OCI-LY1 (cell line): ENCODE measurements around the gene ACAP3.

ENCODE experiments used
- H2AFZ ChIP-seq: fragments of 200-600 bp; sonication (generic), shearing (Covaris generic); 2 replicates; pipeline ENCODE4 v1.6.0; 2014; ENCODE audit warnings: antibody characterized with exemption, mild to moderate bottlenecking, low read length
- H3F3A ChIP-seq: fragments of 200-600 bp; sonication (generic), shearing (Covaris generic); 2 replicates; pipeline ENCODE4 v1.6.0; 2014; ENCODE audit warnings: mild to moderate bottlenecking, antibody characterized with exemption, low read length, moderate library complexity; ENCODE audit not compliant: insufficient read depth
- H3K27ac ChIP-seq: fragments of 200-600 bp; sonication (generic); 2 replicates; pipeline ENCODE4 v1.5.1; 2014; ENCODE audit warnings: low read length, mixed run types, mild to moderate bottlenecking, low read depth; ENCODE audit not compliant: poor library complexity, severe bottlenecking
- H3K27me3 ChIP-seq: fragments of 200-600 bp; sonication (generic); 2 replicates; pipeline ENCODE4 v1.6.0; 2014; ENCODE audit warnings: antibody characterized with exemption, mild to moderate bottlenecking, low read length, moderate library complexity; ENCODE audit not compliant: insufficient read depth
- H3K36me3 ChIP-seq: fragments of 200-600 bp; sonication (generic); 2 replicates; pipeline ENCODE4 v1.6.1; 2014; ENCODE audit warnings: mild to moderate bottlenecking, antibody characterized with exemption, low read length, moderate library complexity, mixed read lengths; ENCODE audit not compliant: insufficient read depth
- H3K4me1 ChIP-seq: fragments of 200-600 bp; sonication (generic); 2 replicates; pipeline ENCODE4 v1.5.1; 2014; ENCODE audit warnings: mild to moderate bottlenecking, low read length, moderate library complexity; ENCODE audit not compliant: insufficient read depth, severe bottlenecking
- H3K4me2 ChIP-seq: fragments of 200-600 bp; sonication (generic), shearing (Covaris generic); 2 replicates; pipeline ENCODE4 v1.6.1; 2014; ENCODE audit warnings: low read length
- H3K4me3 ChIP-seq: fragments of 200-600 bp; sonication (generic); 2 replicates; pipeline ENCODE4 v1.5.1; 2014; ENCODE audit warnings: low read length, low read depth, mild to moderate bottlenecking, mixed read lengths; ENCODE audit not compliant: poor library complexity, severe bottlenecking
- H3K79me2 ChIP-seq: fragments of 200-600 bp; shearing (Covaris generic); 2 replicates; pipeline ENCODE4 v1.6.1; 2016; ENCODE audit warnings: mixed run types, low read length, mixed read lengths; ENCODE audit not compliant: insufficient read depth
- H3K9ac ChIP-seq: fragments of 200-600 bp; sonication (generic), shearing (Covaris generic); 2 replicates; pipeline ENCODE4 v1.6.1; 2014; ENCODE audit warnings: mild to moderate bottlenecking, low read length, mixed read lengths
- H3K9me2 ChIP-seq: fragments of 200-600 bp; sonication (generic), shearing (Covaris generic); 2 replicates; pipeline ENCODE4 v1.6.1; 2014; ENCODE audit warnings: low read depth, mild to moderate bottlenecking, low read length, mixed read lengths
- H3K9me3 ChIP-seq: fragments of 200-600 bp; shearing (Covaris generic); 2 replicates; pipeline ENCODE4 v1.6.1; 2014; ENCODE audit warnings: low read length, mixed read lengths
- H4K20me1 ChIP-seq: fragments of 200-600 bp; sonication (generic), shearing (Covaris generic); 2 replicates; pipeline ENCODE4 v1.6.0; 2016; ENCODE audit warnings: mild to moderate bottlenecking, low read length; ENCODE audit not compliant: insufficient read depth
- CTCF ChIP-seq: fragments of 200-600 bp; sonication (generic), shearing (Covaris generic); IDR thresholded peaks from 2 replicates; pipeline ENCODE4 v1.5.1; 2017; ENCODE audit warnings: mild to moderate bottlenecking, antibody characterized with exemption, low read length, moderate library complexity, mixed read lengths
- EZH2 ChIP-seq: fragments of 200-600 bp; sonication (generic), shearing (Covaris generic); IDR thresholded peaks from 2 replicates; pipeline ENCODE4 v1.8.0; 2017; ENCODE audit warnings: borderline replicate concordance, mixed run types, mild to moderate bottlenecking, antibody characterized with exemption, low read length, moderate library complexity, mixed read lengths

ACAP3 gene

GRCh38 chr1:1255611-1256010 is 52.1 kb downstream of the ACAP3 start:
- Histone ChIP-seq H3F3A (no peaks in the 10 kb centered on the region), H3K9me2 (no peaks in the 10 kb centered on the region), H3K27ac (no peak overlapping the region), H3K9me3 (no peaks in the 10 kb centered on the region), H2AFZ (no peak overlapping the region), H3K79me2 (no peaks in the 10 kb centered on the region), H3K9ac (no peak overlapping the region), H3K36me3 (peaks cover 53% of the 10 kb centered on the region), H3K4me2 (no peak overlapping the region), H3K4me1 (peaks cover 13% of the 10 kb centered on the region), H3K27me3 (no peaks in the 10 kb centered on the region), H4K20me1 (no peaks in the 10 kb centered on the region), H3K4me3 (no peak overlapping the region)
- TF ChIP-seq CTCF (no peak), EZH2 (no peak)

- Histone ChIP-seq H3K9me2 (no peaks in the 10 kb centered on the region), H3K27ac (no peak overlapping the region), H3K36me3 (peaks cover 53% of the 10 kb centered on the region), H3K4me3 (no peak overlapping the region), H3K9me3 (no peaks in the 10 kb centered on the region), H4K20me1 (no peaks in the 10 kb centered on the region), H2AFZ (no peak overlapping the region), H3K27me3 (no peaks in the 10 kb centered on the region), H3K9ac (no peak overlapping the region), H3F3A (no peaks in the 10 kb centered on the region), H3K4me2 (no peak overlapping the region), H3K79me2 (no peaks in the 10 kb centered on the region), H3K4me1 (peaks cover 10% of the 10 kb centered on the region)
- TF ChIP-seq CTCF (no peak), EZH2 (no peak)
Observed at GRCh38 chr1:1255078-1255477, 52.7 kb downstream of the ACAP3 start.

GRCh38 chr1:1254667-1254998 is 53.1 kb downstream of the ACAP3 start:
- no peaks in the 10 kb centered on the region for H3K9me3 ChIP-seq
- no peak overlapping the region for H3K4me3 ChIP-seq
- peaks cover 50% of the 10 kb centered on the region for H3K36me3 ChIP-seq
- H3K27me3 ChIP-seq, result no peaks in the 10 kb centered on the region
- no peak overlapping the region for H3K4me2 ChIP-seq
- no peaks in the 10 kb centered on the region for H3K9me2 ChIP-seq
- H3K9ac ChIP-seq, result no peak overlapping the region
- no peak overlapping the region for H2AFZ ChIP-seq
- no peak overlapping the region for H3K27ac ChIP-seq
- no peaks in the 10 kb centered on the region for H3K79me2 ChIP-seq
- peaks cover 9% of the 10 kb centered on the region for H3K4me1 ChIP-seq
- TF ChIP-seq CTCF (no peak), EZH2 (no peak)
- no peaks in the 10 kb centered on the region for H4K20me1 ChIP-seq
- H3F3A ChIP-seq, result no peaks in the 10 kb centered on the region
